DND-41 (cell line): Measurements from ENCODE around the gene ZNF701.
"Not testable (repeated sequence)": the region's sequence is repeated elsewhere in the genome, so short reads cannot be mapped to it uniquely, and the experiment has no call there.

Experiments
- ATAC-seq: fragments of 200-7000 bp; cut with Tn5 transposase; 3 replicates; pipeline ENCODE4 v1.9.1; 2021; ENCODE audit warnings: low read depth; ENCODE audit not compliant: insufficient read depth
- DNase-seq: peaks from one replicate; pipeline ENCODE4 v3.0.0-alpha.2; 2020
- H2AFZ ChIP-seq: 2 replicates; pipeline ENCODE4 v1.6.0; 2012; ENCODE audit warnings: low read depth, low read length
- H3K27ac ChIP-seq: 2 replicates; pipeline ENCODE4 v1.5.1; 2012; ENCODE audit warnings: low read length, inconsistent platforms
- H3K27me3 ChIP-seq: fragments of 200-600 bp; sonication (generic); 2 replicates; pipeline ENCODE4 v1.6.0; 2012; ENCODE audit warnings: low read length, mild to moderate bottlenecking, inconsistent platforms; ENCODE audit not compliant: insufficient read depth, poor library complexity
- H3K36me3 ChIP-seq: 2 replicates; pipeline ENCODE4 v1.5.1; 2012; ENCODE audit warnings: low read length, inconsistent platforms; ENCODE audit not compliant: insufficient read depth
- H3K4me1 ChIP-seq: 2 replicates; pipeline ENCODE4 v1.5.1; 2012; ENCODE audit warnings: mild to moderate bottlenecking, low read length; ENCODE audit not compliant: insufficient read depth
- H3K4me2 ChIP-seq: 2 replicates; pipeline ENCODE4 v1.6.0; 2012; ENCODE audit warnings: mild to moderate bottlenecking, moderate library complexity, low read length, inconsistent platforms; ENCODE audit not compliant: insufficient read depth
- H3K4me3 ChIP-seq, 2 experiments: fragments of 200-600 bp in 1 of 2; shearing (Covaris generic) in 1 of 2; 2 replicates each; pipeline ENCODE4 v1.5.1; 2012 to 2016; ENCODE audit warnings: inconsistent platforms in 2 of 2, low read length in 2 of 2, mild to moderate bottlenecking in 2 of 2, low read depth in 1 of 2, moderate library complexity in 1 of 2
- H3K79me2 ChIP-seq: 2 replicates; pipeline ENCODE4 v1.6.0; 2012; ENCODE audit warnings: low read length, inconsistent platforms; ENCODE audit not compliant: insufficient read depth
- H3K9ac ChIP-seq: 2 replicates; pipeline ENCODE4 v1.6.0; 2012; ENCODE audit warnings: low read depth, mild to moderate bottlenecking, inconsistent platforms, low read length, moderate library complexity
- H3K9me3 ChIP-seq: 2 replicates; pipeline ENCODE4 v1.5.1; 2012; ENCODE audit warnings: low read length, moderate library complexity, mild to moderate bottlenecking, inconsistent platforms; ENCODE audit not compliant: insufficient read depth, severe bottlenecking
- H4K20me1 ChIP-seq: 2 replicates; pipeline ENCODE4 v1.6.0; 2012; ENCODE audit warnings: low read length; ENCODE audit not compliant: insufficient read depth
- CTCF ChIP-seq: IDR thresholded peaks from 2 replicates; pipeline ENCODE4 v1.5.1; 2012; ENCODE audit warnings: borderline replicate concordance, low read length, moderate library complexity, mild to moderate bottlenecking; ENCODE audit not compliant: poor library complexity, severe bottlenecking; ENCODE audit errors: extremely low read depth
- EZH2 ChIP-seq: IDR thresholded peaks from 3 replicates; pipeline ENCODE4 v1.6.1; 2012; ENCODE audit warnings: borderline replicate concordance, low read depth, mild to moderate bottlenecking, moderate library complexity, low read length, inconsistent platforms; ENCODE audit not compliant: severe bottlenecking

ZNF701 gene

GRCh38 chr19:52554216-52554971 lies 15.7 kb upstream of the ZNF701 start:
- peaks cover 12% of the 10 kb centered on the region for H3K9me3 ChIP-seq
- no peak overlapping the region for H3K27ac ChIP-seq
- H3K79me2 ChIP-seq = peaks cover 11% of the 10 kb centered on the region
- H3K9ac ChIP-seq = no peak overlapping the region
- DNase-seq = no peak
- no peaks in the 10 kb centered on the region for H3K4me1 ChIP-seq
- TF ChIP-seq EZH2 = no peak
- no peak for ATAC-seq
- no peaks in the 10 kb centered on the region for H3K27me3 ChIP-seq
- no peak overlapping the region for H2AFZ ChIP-seq
- H4K20me1 ChIP-seq = no peaks in the 10 kb centered on the region
- no peak overlapping the region for H3K4me2 ChIP-seq
- no peak overlapping the region for H3K4me3 ChIP-seq
- peaks cover 83% of the 10 kb centered on the region for H3K36me3 ChIP-seq

DNA sequence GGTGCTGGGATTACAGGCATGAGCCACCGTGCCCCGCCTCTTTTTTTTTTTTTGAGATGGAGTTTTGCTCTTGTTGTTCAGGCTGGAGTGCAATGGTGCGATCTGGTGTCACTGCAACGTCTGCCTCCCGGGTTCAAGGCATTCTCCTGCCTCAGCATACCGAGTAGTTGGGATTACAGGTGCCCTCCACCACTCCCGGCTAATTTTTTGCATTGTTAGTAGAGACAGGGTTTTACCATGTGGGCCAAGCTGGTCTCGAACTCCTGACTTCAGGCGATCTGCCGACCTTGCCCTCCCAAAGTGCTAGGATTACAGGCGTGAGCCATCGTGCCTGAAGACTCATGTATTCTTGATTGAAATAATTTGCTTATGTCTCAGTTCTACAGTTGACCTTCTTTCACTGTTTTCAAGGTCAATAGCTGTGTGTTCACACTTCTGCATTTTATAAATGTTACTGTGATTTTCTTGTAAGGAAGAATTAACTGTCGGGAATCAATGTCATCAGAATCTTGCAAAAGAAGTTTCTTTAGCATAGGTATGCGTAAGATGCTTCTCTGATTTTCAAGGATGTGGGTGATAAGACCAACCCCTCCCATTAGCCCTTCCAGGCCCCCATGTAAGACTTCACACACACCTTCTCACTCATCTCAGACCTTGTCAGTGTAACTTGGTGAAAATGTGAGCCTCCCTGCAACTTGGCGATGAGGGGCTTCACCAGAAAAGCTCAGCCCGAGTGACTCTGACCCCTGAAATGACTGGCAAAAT lies 12.7 kb upstream of the ZNF701 start:
- Histone ChIP-seq H3K4me2 (no peak overlapping the region), H3K9ac (no peak overlapping the region), H3K9me3 (peaks cover 10% of the 10 kb centered on the region), H3K4me3 (no peak overlapping the region), H3K4me1 (no peaks in the 10 kb centered on the region), H3K27ac (no peak overlapping the region), H3K36me3 (peaks cover 79% of the 10 kb centered on the region), H3K79me2 (peaks cover 27% of the 10 kb centered on the region), H4K20me1 (no peaks in the 10 kb centered on the region), H3K27me3 (no peaks in the 10 kb centered on the region), H2AFZ (no peak overlapping the region)
- ATAC-seq (no peak), DNase-seq (no peak)
- TF ChIP-seq CTCF (no peak), EZH2 (no peak)

DNA sequence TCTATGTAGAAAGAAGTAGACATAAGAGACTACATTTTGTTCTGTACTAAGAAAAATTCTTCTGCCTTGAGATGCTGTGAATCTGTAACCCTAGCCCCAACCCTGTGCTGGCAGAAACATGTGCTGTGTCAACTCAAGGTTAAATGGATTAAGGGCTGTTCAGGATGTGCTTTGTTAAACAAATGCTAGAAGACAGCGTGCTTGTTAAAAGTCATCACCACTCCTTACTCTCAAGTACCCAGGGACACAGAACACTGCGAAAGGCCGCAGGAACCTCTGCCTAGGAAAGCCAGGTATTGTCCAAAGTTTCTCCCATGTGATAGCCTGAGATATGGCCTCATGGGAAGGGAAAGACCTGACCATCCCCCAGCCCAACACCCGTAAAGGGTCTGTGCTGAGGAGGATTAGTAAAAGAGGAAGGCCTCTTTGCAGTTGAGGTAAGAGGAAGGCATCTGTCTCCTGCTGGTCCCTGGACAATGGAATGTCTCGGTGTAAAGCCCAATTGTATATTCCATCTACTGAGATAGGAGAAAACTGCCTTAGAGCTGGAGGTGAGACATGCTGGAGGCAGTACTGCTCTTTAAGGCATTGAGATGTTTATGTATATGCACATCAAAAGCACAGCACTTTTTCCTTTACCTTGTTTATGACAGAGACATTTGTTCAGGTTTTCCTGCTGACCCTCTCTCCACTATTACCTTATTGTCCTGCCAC lies 11.2 kb upstream of the ZNF701 start:
- Histone ChIP-seq H3K36me3 (peaks cover 79% of the 10 kb centered on the region), H3K79me2 (peaks cover 32% of the 10 kb centered on the region)
- not testable (repeated sequence) for H3K27ac ChIP-seq, H3K9me3 ChIP-seq, H3K9ac ChIP-seq, H3K4me2 ChIP-seq, H3K27me3 ChIP-seq, ATAC-seq, H3K4me3 ChIP-seq, DNase-seq, H4K20me1 ChIP-seq, H2AFZ ChIP-seq, H3K4me1 ChIP-seq

GRCh38 chr19:52561611-52562010 lies 8.5 kb upstream of the ZNF701 start:
- Histone ChIP-seq H3K79me2 (peaks cover 32% of the 10 kb centered on the region), H3K36me3 (peaks cover 65% of the 10 kb centered on the region)
- not testable (repeated sequence) for H3K9ac ChIP-seq, H3K4me1 ChIP-seq, H2AFZ ChIP-seq, H3K9me3 ChIP-seq, H4K20me1 ChIP-seq, ATAC-seq, DNase-seq, H3K27me3 ChIP-seq, H3K27ac ChIP-seq, H3K4me2 ChIP-seq, H3K4me3 ChIP-seq
